SK-N-SH treated with all-trans-retinoic acid at 6 μM for 48 hours (cell line): ENCODE measurements around the gene STK11.

Source experiments
- ATAC-seq: fragments of 200-7000 bp; cut with Tn5 transposase; 3 replicates; pipeline ENCODE4 v1.9.1; 2020; ENCODE audit warnings: mild to moderate bottlenecking, moderate library complexity
- ARNTL ChIP-seq: fragments of 450-650 bp; formaldehyde crosslinking; IDR thresholded peaks from 2 replicates; pipeline ENCODE4 v1.5.0; 2020; ENCODE audit warnings: low read depth, mild to moderate bottlenecking, moderate library complexity, borderline replicate concordance
- BACH2 ChIP-seq: fragments of 250-450 bp; sonication (Bioruptor Pico); IDR thresholded peaks from 2 replicates; pipeline ENCODE4 v1.9.0; 2021; ENCODE audit warnings: mild to moderate bottlenecking, borderline replicate concordance
- CSDC2 ChIP-seq: fragments of 250-450 bp; sonication (Bioruptor Pico); IDR thresholded peaks from 2 replicates; pipeline ENCODE4 v1.5.0; 2020; ENCODE audit warnings: mild to moderate bottlenecking, moderate library complexity
- GLIS3 ChIP-seq: fragments of 250-450 bp; sonication (Bioruptor Pico); IDR thresholded peaks from 2 replicates; pipeline ENCODE4 v1.5.0; 2020; ENCODE audit warnings: mild to moderate bottlenecking, moderate library complexity
- ISL1 ChIP-seq: fragments of 250-450 bp; sonication (Bioruptor Pico); IDR thresholded peaks from 2 replicates; pipeline ENCODE4 v2.1.2; 2022; ENCODE audit warnings: mild to moderate bottlenecking, moderate library complexity
- RARB ChIP-seq: fragments of 250-450 bp; sonication (Bioruptor Pico); IDR thresholded peaks from 2 replicates; pipeline ENCODE4 v1.8.0; 2021; ENCODE audit warnings: mild to moderate bottlenecking, moderate library complexity
- SNAI2 ChIP-seq: fragments of 250-450 bp; sonication (Bioruptor Pico); IDR thresholded peaks from 2 replicates; pipeline ENCODE4 v1.5.0; 2020; ENCODE audit warnings: mild to moderate bottlenecking, moderate library complexity
- TCF4 ChIP-seq: fragments of 250-450 bp; sonication (Bioruptor Pico); IDR thresholded peaks from 2 replicates; pipeline ENCODE4 v1.8.0; 2021; ENCODE audit warnings: mild to moderate bottlenecking, moderate library complexity, borderline replicate concordance
- TOX ChIP-seq: fragments of 250-450 bp; sonication (Bioruptor Pico); IDR thresholded peaks from 2 replicates; pipeline ENCODE4 v1.8.0; 2021; ENCODE audit warnings: mild to moderate bottlenecking, moderate library complexity, borderline replicate concordance
- ZC3H10 ChIP-seq: fragments of 250-450 bp; sonication (Bioruptor Pico); IDR thresholded peaks from 2 replicates; pipeline ENCODE4 v1.5.1; 2021; ENCODE audit warnings: mild to moderate bottlenecking, moderate library complexity
- ZFP3 ChIP-seq: fragments of 250-450 bp; sonication (Bioruptor Pico); IDR thresholded peaks from 2 replicates; pipeline ENCODE4 v1.5.0; 2020; ENCODE audit warnings: mild to moderate bottlenecking, moderate library complexity
- ZFP30 ChIP-seq: fragments of 450-650 bp; formaldehyde crosslinking; IDR thresholded peaks from 2 replicates; pipeline ENCODE4 v1.5.0; 2022; ENCODE audit warnings: mild to moderate bottlenecking, moderate library complexity
- ZNF565 ChIP-seq: fragments of 450-650 bp; formaldehyde crosslinking; conservative IDR thresholded peaks from 2 replicates; pipeline ENCODE4 v1.5.0; 2020; ENCODE audit warnings: low read depth, mild to moderate bottlenecking, moderate library complexity
- ZNF70 ChIP-seq: fragments of 450-650 bp; formaldehyde crosslinking; IDR thresholded peaks from 2 replicates; pipeline ENCODE4 v1.5.0; 2020; ENCODE audit warnings: mild to moderate bottlenecking, moderate library complexity
- ZNF8 ChIP-seq: fragments of 450-650 bp; formaldehyde crosslinking; IDR thresholded peaks from 2 replicates; pipeline ENCODE4 v1.5.0; 2020; ENCODE audit warnings: mild to moderate bottlenecking, moderate library complexity
- TF ChIP-seq, protein P1 (sequence below): fragments of 250-450 bp; sonication (Bioruptor Pico); IDR thresholded peaks from 2 replicates; pipeline ENCODE4 v1.5.1; 2021; ENCODE audit warnings: mild to moderate bottlenecking, moderate library complexity
- TF ChIP-seq, protein P2 (sequence below): fragments of 250-450 bp; sonication (Bioruptor Pico); IDR thresholded peaks from 2 replicates; pipeline ENCODE4 v1.5.0; 2020; ENCODE audit warnings: mild to moderate bottlenecking, moderate library complexity
- TF ChIP-seq, protein P3 (sequence below): fragments of 250-450 bp; sonication (Bioruptor Pico); IDR thresholded peaks from 2 replicates; pipeline ENCODE4 v1.8.0; 2020; ENCODE audit warnings: mild to moderate bottlenecking, moderate library complexity, borderline replicate concordance
- TF ChIP-seq, protein P4 (sequence below): fragments of 250-450 bp; sonication (Bioruptor Pico); IDR thresholded peaks from 2 replicates; pipeline ENCODE4 v1.5.1; 2020; ENCODE audit warnings: low read depth, mild to moderate bottlenecking, moderate library complexity
- TF ChIP-seq, protein P5 (sequence below): fragments of 250-450 bp; sonication (Bioruptor Pico); IDR thresholded peaks from 2 replicates; pipeline ENCODE4 v1.8.0; 2021; ENCODE audit warnings: low read depth, mild to moderate bottlenecking, moderate library complexity, borderline replicate concordance

The STK11 gene

DNA sequence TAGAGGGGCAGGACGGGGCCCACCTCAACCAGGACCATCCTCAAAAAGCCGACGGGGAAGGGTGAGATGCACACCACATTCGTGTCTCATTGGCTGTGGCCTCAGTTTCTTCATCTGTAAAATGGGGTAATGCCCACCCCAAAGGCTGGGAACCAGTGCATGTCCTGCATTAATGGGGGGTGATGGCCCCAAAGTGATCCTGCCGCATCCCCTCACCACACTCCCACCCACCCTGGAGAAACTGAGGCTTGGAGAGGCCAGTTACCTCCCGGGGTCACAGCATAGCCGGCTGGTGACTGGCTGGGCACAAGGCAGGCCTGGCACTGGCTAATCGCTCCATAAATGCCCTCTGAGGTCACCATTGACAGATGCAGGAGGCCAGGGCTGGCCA, 42.2 kb downstream of the STK11 start:
- TF ChIP-seq ISL1 (CRISPR knock-in tag): no peak
- TF ChIP-seq ZNF8 (CRISPR knock-in tag): no peak
- TF ChIP-seq ZNF565 (CRISPR knock-in tag): no peak
- no peak for TF ChIP-seq ZNF70 (CRISPR knock-in tag)
- TF ChIP-seq ZC3H10: no peak
- no peak for TF ChIP-seq GLIS3 (CRISPR knock-in tag)
- no peak for TF ChIP-seq ZFP3
- TF ChIP-seq, protein P1, sequence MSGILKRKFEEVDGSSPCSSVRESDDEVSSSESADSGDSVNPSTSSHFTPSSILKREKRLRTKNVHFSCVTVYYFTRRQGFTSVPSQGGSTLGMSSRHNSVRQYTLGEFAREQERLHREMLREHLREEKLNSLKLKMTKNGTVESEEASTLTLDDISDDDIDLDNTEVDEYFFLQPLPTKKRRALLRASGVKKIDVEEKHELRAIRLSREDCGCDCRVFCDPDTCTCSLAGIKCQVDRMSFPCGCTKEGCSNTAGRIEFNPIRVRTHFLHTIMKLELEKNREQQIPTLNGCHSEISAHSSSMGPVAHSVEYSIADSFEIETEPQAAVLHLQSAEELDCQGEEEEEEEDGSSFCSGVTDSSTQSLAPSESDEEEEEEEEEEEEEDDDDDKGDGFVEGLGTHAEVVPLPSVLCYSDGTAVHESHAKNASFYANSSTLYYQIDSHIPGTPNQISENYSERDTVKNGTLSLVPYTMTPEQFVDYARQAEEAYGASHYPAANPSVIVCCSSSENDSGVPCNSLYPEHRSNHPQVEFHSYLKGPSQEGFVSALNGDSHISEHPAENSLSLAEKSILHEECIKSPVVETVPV: no peak
- TF ChIP-seq TOX (CRISPR knock-in tag): no peak
- TF ChIP-seq TCF4: no peak
- TF ChIP-seq, protein P2, sequence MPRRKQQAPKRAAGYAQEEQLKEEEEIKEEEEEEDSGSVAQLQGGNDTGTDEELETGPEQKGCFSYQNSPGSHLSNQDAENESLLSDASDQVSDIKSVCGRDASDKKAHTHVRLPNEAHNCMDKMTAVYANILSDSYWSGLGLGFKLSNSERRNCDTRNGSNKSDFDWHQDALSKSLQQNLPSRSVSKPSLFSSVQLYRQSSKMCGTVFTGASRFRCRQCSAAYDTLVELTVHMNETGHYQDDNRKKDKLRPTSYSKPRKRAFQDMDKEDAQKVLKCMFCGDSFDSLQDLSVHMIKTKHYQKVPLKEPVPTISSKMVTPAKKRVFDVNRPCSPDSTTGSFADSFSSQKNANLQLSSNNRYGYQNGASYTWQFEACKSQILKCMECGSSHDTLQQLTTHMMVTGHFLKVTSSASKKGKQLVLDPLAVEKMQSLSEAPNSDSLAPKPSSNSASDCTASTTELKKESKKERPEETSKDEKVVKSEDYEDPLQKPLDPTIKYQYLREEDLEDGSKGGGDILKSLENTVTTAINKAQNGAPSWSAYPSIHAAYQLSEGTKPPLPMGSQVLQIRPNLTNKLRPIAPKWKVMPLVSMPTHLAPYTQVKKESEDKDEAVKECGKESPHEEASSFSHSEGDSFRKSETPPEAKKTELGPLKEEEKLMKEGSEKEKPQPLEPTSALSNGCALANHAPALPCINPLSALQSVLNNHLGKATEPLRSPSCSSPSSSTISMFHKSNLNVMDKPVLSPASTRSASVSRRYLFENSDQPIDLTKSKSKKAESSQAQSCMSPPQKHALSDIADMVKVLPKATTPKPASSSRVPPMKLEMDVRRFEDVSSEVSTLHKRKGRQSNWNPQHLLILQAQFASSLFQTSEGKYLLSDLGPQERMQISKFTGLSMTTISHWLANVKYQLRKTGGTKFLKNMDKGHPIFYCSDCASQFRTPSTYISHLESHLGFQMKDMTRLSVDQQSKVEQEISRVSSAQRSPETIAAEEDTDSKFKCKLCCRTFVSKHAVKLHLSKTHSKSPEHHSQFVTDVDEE (CRISPR knock-in tag): no peak
- no peak for TF ChIP-seq BACH2
- TF ChIP-seq ZFP30 (CRISPR knock-in tag): no peak
- TF ChIP-seq, protein P3, sequence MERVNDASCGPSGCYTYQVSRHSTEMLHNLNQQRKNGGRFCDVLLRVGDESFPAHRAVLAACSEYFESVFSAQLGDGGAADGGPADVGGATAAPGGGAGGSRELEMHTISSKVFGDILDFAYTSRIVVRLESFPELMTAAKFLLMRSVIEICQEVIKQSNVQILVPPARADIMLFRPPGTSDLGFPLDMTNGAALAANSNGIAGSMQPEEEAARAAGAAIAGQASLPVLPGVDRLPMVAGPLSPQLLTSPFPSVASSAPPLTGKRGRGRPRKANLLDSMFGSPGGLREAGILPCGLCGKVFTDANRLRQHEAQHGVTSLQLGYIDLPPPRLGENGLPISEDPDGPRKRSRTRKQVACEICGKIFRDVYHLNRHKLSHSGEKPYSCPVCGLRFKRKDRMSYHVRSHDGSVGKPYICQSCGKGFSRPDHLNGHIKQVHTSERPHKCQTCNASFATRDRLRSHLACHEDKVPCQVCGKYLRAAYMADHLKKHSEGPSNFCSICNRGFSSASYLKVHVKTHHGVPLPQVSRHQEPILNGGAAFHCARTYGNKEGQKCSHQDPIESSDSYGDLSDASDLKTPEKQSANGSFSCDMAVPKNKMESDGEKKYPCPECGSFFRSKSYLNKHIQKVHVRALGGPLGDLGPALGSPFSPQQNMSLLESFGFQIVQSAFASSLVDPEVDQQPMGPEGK (CRISPR knock-in tag): no peak
- TF ChIP-seq ARNTL (CRISPR knock-in tag): no peak
- TF ChIP-seq, protein P4, sequence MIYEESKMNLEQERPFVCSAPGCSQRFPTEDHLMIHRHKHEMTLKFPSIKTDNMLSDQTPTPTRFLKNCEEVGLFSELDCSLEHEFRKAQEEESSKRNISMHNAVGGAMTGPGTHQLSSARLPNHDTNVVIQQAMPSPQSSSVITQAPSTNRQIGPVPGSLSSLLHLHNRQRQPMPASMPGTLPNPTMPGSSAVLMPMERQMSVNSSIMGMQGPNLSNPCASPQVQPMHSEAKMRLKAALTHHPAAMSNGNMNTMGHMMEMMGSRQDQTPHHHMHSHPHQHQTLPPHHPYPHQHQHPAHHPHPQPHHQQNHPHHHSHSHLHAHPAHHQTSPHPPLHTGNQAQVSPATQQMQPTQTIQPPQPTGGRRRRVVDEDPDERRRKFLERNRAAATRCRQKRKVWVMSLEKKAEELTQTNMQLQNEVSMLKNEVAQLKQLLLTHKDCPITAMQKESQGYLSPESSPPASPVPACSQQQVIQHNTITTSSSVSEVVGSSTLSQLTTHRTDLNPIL (CRISPR knock-in tag): no peak
- TF ChIP-seq, protein P5, sequence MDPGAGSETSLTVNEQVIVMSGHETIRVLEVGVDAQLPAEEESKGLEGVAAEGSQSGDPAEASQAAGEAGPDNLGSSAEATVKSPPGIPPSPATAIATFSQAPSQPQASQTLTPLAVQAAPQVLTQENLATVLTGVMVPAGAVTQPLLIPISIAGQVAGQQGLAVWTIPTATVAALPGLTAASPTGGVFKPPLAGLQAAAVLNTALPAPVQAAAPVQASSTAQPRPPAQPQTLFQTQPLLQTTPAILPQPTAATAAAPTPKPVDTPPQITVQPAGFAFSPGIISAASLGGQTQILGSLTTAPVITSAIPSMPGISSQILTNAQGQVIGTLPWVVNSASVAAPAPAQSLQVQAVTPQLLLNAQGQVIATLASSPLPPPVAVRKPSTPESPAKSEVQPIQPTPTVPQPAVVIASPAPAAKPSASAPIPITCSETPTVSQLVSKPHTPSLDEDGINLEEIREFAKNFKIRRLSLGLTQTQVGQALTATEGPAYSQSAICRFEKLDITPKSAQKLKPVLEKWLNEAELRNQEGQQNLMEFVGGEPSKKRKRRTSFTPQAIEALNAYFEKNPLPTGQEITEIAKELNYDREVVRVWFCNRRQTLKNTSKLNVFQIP: no peak
- no peak for TF ChIP-seq SNAI2 (CRISPR knock-in tag)
- TF ChIP-seq RARB (CRISPR knock-in tag): no peak
- TF ChIP-seq CSDC2: no peak
- no peak; the same call in 1 of the 3 replicates for ATAC-seq

DNA sequence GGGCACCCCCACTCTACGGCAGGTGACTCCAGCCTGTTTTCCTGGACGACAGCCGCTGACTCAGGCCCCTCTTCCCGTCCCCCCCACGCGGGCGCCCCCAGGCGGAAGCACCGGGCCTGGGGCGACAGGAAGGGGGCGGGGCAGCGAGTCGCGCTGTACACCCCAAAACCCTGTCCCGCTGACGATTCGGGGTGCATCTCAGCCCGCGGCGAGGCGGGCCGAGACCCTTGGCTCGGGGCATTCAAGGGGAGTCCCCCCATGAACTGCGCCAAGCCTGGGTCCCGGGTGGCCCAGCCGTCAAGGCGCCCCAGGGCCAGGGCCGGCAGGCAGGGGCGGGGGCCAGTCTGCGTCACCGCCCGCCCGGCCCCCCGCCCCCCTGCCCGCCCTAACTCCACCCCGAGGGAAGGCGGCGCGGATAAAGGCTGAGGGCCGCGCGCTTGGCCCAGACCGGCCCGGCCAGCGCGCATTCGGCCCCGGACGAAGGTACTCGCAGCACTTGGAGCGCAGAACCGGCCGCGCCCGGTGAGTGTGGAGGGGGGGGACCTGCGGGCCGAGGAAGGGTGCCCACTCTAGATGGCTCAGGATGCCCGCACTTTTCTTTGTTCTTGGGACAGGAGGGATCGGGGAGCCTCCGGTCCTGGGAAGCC, 42.7 kb downstream of the STK11 start, which contains the start of gene MIDN:
MIDN (plus strand) TSS at position 445 of the 647 bp plus-strand sequence. CDS start 1,714 bp downstream, outside the sequence.
- peak; percentile 49 for ATAC-seq
- TF ChIP-seq, protein P4 (CRISPR knock-in tag): no peak
- TF ChIP-seq ARNTL (CRISPR knock-in tag): no peak
- TF ChIP-seq, protein P1: no peak
- TF ChIP-seq, protein P5: no peak
- no peak for TF ChIP-seq TOX (CRISPR knock-in tag)
- TF ChIP-seq GLIS3 (CRISPR knock-in tag): 0 out of 2 replicates have a peak, but pooled peaks have one; percentile 39
- TF ChIP-seq, protein P3 (CRISPR knock-in tag): peak; percentile 88; the same call in 1 of the 2 replicates
- TF ChIP-seq ZFP3: no peak
- no peak for TF ChIP-seq BACH2
- no peak for TF ChIP-seq ZNF565 (CRISPR knock-in tag)
- no peak for TF ChIP-seq TCF4
